K562 (cell line): ENCODE results near the gene COQ4. TPM values are rescaled to one million over a fixed set of nuclear protein-coding genes. Genes with fewer than 3 reads are reported as not detected.

Experiments
- ATAC-seq: fragments of 200-7000 bp; cut with Tn5 transposase; 3 replicates; pipeline ENCODE4 v1.9.1; 2020; ENCODE audit warnings: moderate library complexity
- BruUV-seq: library from RNA; stranded (reverse); fragments of 400-500 nt; replicated peaks from 2 replicates; lab custom pipeline; 2021; lab: Mats Ljungman, UMichigan
- CTCF ChIA-PET: fragments of 300-600 bp; formaldehyde crosslinking; extraction: SDS; loops from one replicate; lab custom pipeline; 2021; ENCODE audit warnings: low intra/inter-chr PET ratio; lab: Yijun Ruan, JAX
- POLR2A ChIA-PET: fragments of 300-600, 350-650 bp; sonication (Branson Sonifier 250); formaldehyde crosslinking; extraction: SDS; loops from one replicate; lab custom pipeline; 2021; ENCODE audit warnings: antibody characterized with exemption, inconsistent platforms; lab: Yijun Ruan, JAX
- DNase-seq, 4 experiments: peaks; one replicate each; pipeline versions ENCODE4 v3.0.0 to v3.0.0-alpha.2; 2011 to 2018; ENCODE audit warnings: low spot score in 3 of 4, mixed read lengths in 3 of 4; ENCODE audit errors: extremely low read depth in 1 of 4
- FAIRE-seq: peaks from 2 replicates; lab custom pipeline; 2011; peaks lifted over from hg19 to GRCh38; lab: Jason Lieb, UNC
- H2AFZ ChIP-seq: 2 replicates; pipeline ENCODE4 v1.6.0; 2011; ENCODE audit warnings: low read depth, low read length, control low read depth, inconsistent platforms
- H3K27ac ChIP-seq: fragments of 200-600 bp; 3 replicates; pipeline ENCODE4 v1.8.0; 2011; ENCODE audit warnings: low read depth, mild to moderate bottlenecking, control low read depth, inconsistent platforms, low read length, moderate library complexity, mixed read lengths; ENCODE audit errors: extremely low read depth
- H3K27me3 ChIP-seq, 2 experiments: fragments of 300-600 bp in 1 of 2; 2 replicates in 1 of 2; 3 replicates in 1 of 2; pipeline versions ENCODE4 v1.6.0 to v1.8.0; 2011; ENCODE audit warnings: inconsistent platforms in 2 of 2, low read length in 2 of 2, mild to moderate bottlenecking in 1 of 2, mixed read lengths in 1 of 2, moderate library complexity in 1 of 2; ENCODE audit not compliant: control insufficient read depth in 2 of 2, insufficient read depth in 2 of 2
- H3K36me3 ChIP-seq: fragments of 300-600 bp; 3 replicates; pipeline ENCODE4 v1.8.0; 2011; ENCODE audit warnings: mild to moderate bottlenecking, low read length, inconsistent platforms; ENCODE audit not compliant: control insufficient read depth, insufficient read depth
- H3K4me1 ChIP-seq, 2 experiments: fragments of 200-600 bp in 1 of 2; replicated peaks in 1 of 2; 2 replicates in 1 of 2; 3 replicates in 1 of 2; pipeline versions ENCODE4 v1.5.1 to v1.8.0; 2011; ENCODE audit warnings: inconsistent platforms in 2 of 2, low read length in 2 of 2, mild to moderate bottlenecking in 1 of 2, mixed read lengths in 1 of 2, moderate library complexity in 1 of 2; ENCODE audit not compliant: control insufficient read depth in 2 of 2, insufficient read depth in 2 of 2
- H3K4me2 ChIP-seq: 2 replicates; pipeline ENCODE4 v1.6.1; 2011; ENCODE audit warnings: low read length, control low read depth, inconsistent platforms, mixed read lengths; ENCODE audit not compliant: insufficient read depth
- H3K4me3 ChIP-seq: fragments of 200-600 bp; sonication (generic), shearing (Covaris generic); 2 replicates; pipeline ENCODE4 v1.5.1; 2016; ENCODE audit warnings: control low read depth, inconsistent platforms
- H3K79me2 ChIP-seq: fragments of 200-600 bp; 3 replicates; pipeline ENCODE4 v1.8.0; 2011; ENCODE audit warnings: low read length, inconsistent platforms; ENCODE audit not compliant: control insufficient read depth, insufficient read depth
- H3K9ac ChIP-seq, 2 experiments: 2 replicates each; pipeline versions ENCODE4 v1.6.0 to v1.6.1; 2011; ENCODE audit warnings: low read depth in 2 of 2, low read length in 2 of 2, control low read depth in 1 of 2, inconsistent platforms in 1 of 2, mild to moderate bottlenecking in 1 of 2, mixed read lengths in 1 of 2; ENCODE audit not compliant: insufficient read depth in 1 of 2
- H3K9me1 ChIP-seq: one replicate; pipeline ENCODE4 v1.6.0; 2011; ENCODE audit warnings: inconsistent platforms, mild to moderate bottlenecking, low read length, moderate library complexity; ENCODE audit not compliant: control insufficient read depth, insufficient read depth
- H3K9me3 ChIP-seq: replicated peaks from 2 replicates; pipeline ENCODE4 v1.5.1; 2011; ENCODE audit warnings: low read depth, low read length, inconsistent platforms; ENCODE audit not compliant: control insufficient read depth, insufficient read depth
- H4K20me1 ChIP-seq: replicated peaks from 2 replicates; pipeline ENCODE4 v1.6.1; 2011; ENCODE audit warnings: low read length, inconsistent platforms, mixed read lengths; ENCODE audit not compliant: control insufficient read depth, insufficient read depth
- CCNT2 ChIP-seq: IDR thresholded peaks from 2 replicates; pipeline ENCODE4 v1.6.1; 2011; ENCODE audit warnings: borderline replicate concordance, low read depth, mild to moderate bottlenecking, moderate library complexity, mixed read lengths, low read length; ENCODE audit not compliant: insufficient read length; ENCODE audit errors: extremely low read depth
- CEBPB ChIP-seq: fragments of 450-650 bp; IDR thresholded peaks from 2 replicates; pipeline ENCODE4 v1.6.1; 2016; ENCODE audit warnings: missing genetic modification characterization, missing compliant biosample characterization
- CHCHD3 ChIP-seq: fragments of 250-450 bp; sonication (Bioruptor Pico); IDR thresholded peaks from 2 replicates; pipeline ENCODE4 v2.1.2; 2022; ENCODE audit warnings: mild to moderate bottlenecking
- ELK3 ChIP-seq: fragments of 450-650 bp; formaldehyde crosslinking; IDR thresholded peaks from 2 replicates; pipeline ENCODE4 v1.4.0; 2020; ENCODE audit warnings: mild to moderate bottlenecking
- GTF2E2 ChIP-seq: fragments of 200-800 bp; sonication (Bioruptor generic); IDR thresholded peaks from 2 replicates; pipeline ENCODE4 v1.6.1; 2016; ENCODE audit warnings: missing genetic modification characterization, missing compliant biosample characterization
- HMGN3 ChIP-seq: IDR thresholded peaks from 2 replicates; pipeline ENCODE4 v1.6.1; 2011; ENCODE audit warnings: borderline replicate concordance, low read depth, mild to moderate bottlenecking, mixed read lengths, low read length; ENCODE audit not compliant: insufficient read length; ENCODE audit errors: extremely low read depth
- THRB ChIP-seq: fragments of 450-650 bp; formaldehyde crosslinking; conservative IDR thresholded peaks from 2 replicates; pipeline ENCODE4 v1.4.0; 2022; ENCODE audit warnings: mild to moderate bottlenecking, missing genetic modification characterization
- ZNF134 ChIP-seq: fragments of 250-450 bp; sonication (Bioruptor Pico); conservative IDR thresholded peaks from 2 replicates; pipeline ENCODE4 v1.4.0; 2020
- WGBS: fragments of 100-300 bp; shearing (Covaris generic); methylation state at CpG from one replicate; pipeline ENCODE4 v1.1.6; 2016; ENCODE audit warnings: low coverage, mixed read lengths; ENCODE audit not compliant: insufficient coverage; ENCODE audit errors: missing lambda C conversion rate; 5-methylcytosine and 5-hydroxymethylcytosine counted together
- in situ Hi-C: fragments of 300-500 bp; cut with MboI; formaldehyde crosslinking; loops from 4 replicates; pipeline ENCODE4 v1.15.0; 2018; ENCODE audit warnings: inconsistent platforms, mixed read lengths
- intact Hi-C: fragments of 100-400 bp; cut with micrococcal nuclease; formaldehyde crosslinking; loops from 2 replicates; pipeline ENCODE4 v1.14.2; 2022
- polyA plus RNA-seq, 8 experiments: library from polyadenylated mRNA; depleted of rRNA in 4 of 8; stranded (reverse) in 5 of 8; unstranded in 3 of 8; fragments of >200 nt; fragmentation: Nextera tagmentation in 2 of 8; fragmentation: Illumina TruSeq in 1 of 8; extraction: Ambion mirVana in 2 of 8; extraction: Trizol in 1 of 8; gene quantifications; 2 replicates each; pipeline versions ENCODE4 v1.2.1 to v1.2.3, GENCODE V29; 2011 to 2014; ENCODE audit warnings: inconsistent platforms in 1 of 8, missing spikeins in 1 of 8
- total RNA-seq, 7 experiments: library from RNA; depleted of rRNA in 6 of 7; stranded (reverse); fragments of >200 nt in 6 of 7; fragmentation: Illumina TruSeq in 2 of 7; extraction: Trizol in 2 of 7; gene quantifications; 2 replicates each; pipeline versions ENCODE4 v1.2.1 to v1.2.3, GENCODE V29; 2011 to 2021; ENCODE audit warnings: low replicate concordance in 1 of 7

Gene COQ4
- total and polyA plus RNA-seq, 9 of the 15 experiments (the other 6 are each of a cell fraction or from before 2014, with no cell fraction given): 9.1 to 135 (median 67.2) TPM

GRCh38 chr9:128298535-128299482 is 23.8 kb upstream of the COQ4 start (continued):
- no peak for TF ChIP-seq ELK3 (CRISPR knock-in tag)
- no peak for TF ChIP-seq HMGN3
- no peak for TF ChIP-seq CCNT2
- no peak for TF ChIP-seq CHCHD3 (CRISPR knock-in tag)

GRCh38 chr9:128304136-128304970 is 18.3 kb upstream of the COQ4 start:
- intact Hi-C loops (no loop called here), in situ Hi-C loops (no loop called here)
- DNase-seq (no peak), FAIRE-seq (no peak), ATAC-seq (no peak)
- no peak overlapping the region for H3K27ac ChIP-seq
- no peaks in the 10 kb centered on the region for H3K9me1 ChIP-seq
- WGBS: 67% methylated on average over 9 of the region's 9 CpGs
- H3K4me3 ChIP-seq: no peak overlapping the region
- H3K9me3 ChIP-seq: no peaks in the 10 kb centered on the region
- H3K27me3 ChIP-seq: no peaks in the 10 kb centered on the region
- BruUV-seq: no TSS peak
- CTCF ChIA-PET: no interaction called here
- POLR2A ChIA-PET: interaction anchor here (0.7 to 2.2 kb wide), 15 partner anchors 8 to 385 kb away, joined by 3 to 17 read pairs (median 5); partner anchors contain the start of genes SET and TRUB2
- peak overlapping the region in 1 of 2 experiments; percentile 56; a peak in 1 of 4 replicates for H3K9ac ChIP-seq
- peaks cover 23 to 37% of the 10 kb centered on the region in 2 experiments for H3K4me1 ChIP-seq
- H3K79me2 ChIP-seq: no peaks in the 10 kb centered on the region
- no peak overlapping the region for H2AFZ ChIP-seq
- no peaks in the 10 kb centered on the region for H4K20me1 ChIP-seq
- peaks cover 13% of the 10 kb centered on the region for H3K36me3 ChIP-seq
- 0 out of 2 replicates have a peak, but pooled peaks have one; percentile 8 for TF ChIP-seq THRB (CRISPR knock-in tag)
- TF ChIP-seq GTF2E2 (tag): no peak
- no peak for TF ChIP-seq ZNF134 (CRISPR knock-in tag)
- peak; percentile 72 for TF ChIP-seq CEBPB (tag)
- TF ChIP-seq, all 486 proteins: peak for 2
- no peak overlapping the region for H3K4me2 ChIP-seq
